ENCODE results near the gene OR4D6. TPM values are rescaled to one million over a fixed set of nuclear protein-coding genes. Genes with fewer than 3 reads are reported as not detected.

Gene OR4D6
- polyA plus RNA-seq, 1 of the 3 experiments (the other 2 are of a cell fraction): not detected

DNA sequence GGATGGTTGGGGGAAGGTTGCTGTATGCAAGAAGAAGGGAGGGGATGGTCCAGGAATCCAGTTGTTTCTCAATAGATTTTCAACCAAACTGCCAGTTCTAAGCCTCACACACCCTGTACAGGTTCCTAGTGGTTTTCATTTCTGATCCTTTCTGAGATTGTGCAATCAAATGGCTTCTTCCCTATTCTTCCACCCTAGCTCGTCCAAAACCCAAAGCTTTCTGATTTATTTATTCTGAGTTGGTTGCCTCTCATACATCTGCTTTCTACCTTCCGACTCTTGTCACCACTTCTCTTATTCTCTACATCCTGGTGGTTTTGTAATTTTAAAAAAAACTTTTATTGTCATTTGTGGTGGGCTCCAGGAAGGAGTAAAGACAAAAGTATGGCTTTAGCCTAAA, 43.1 kb upstream of the OR4D6 start:
- ChIA-PET CTCF (no interaction called here), POLR2A (no interaction called here)
- H3K9me3 ChIP-seq: no peaks in the 10 kb centered on the region
- WGBS (ENCODE audit: low lambda C conversion rate): 4% methylated on average over 2 of the region's 2 CpGs
- TF ChIP-seq, protein P1, sequence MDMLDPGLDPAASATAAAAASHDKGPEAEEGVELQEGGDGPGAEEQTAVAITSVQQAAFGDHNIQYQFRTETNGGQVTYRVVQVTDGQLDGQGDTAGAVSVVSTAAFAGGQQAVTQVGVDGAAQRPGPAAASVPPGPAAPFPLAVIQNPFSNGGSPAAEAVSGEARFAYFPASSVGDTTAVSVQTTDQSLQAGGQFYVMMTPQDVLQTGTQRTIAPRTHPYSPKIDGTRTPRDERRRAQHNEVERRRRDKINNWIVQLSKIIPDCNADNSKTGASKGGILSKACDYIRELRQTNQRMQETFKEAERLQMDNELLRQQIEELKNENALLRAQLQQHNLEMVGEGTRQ (IDR thresholded peaks at IDR 0.05; ENCODE audit: borderline replicate concordance, low read depth, low read length): no peak
- TF ChIP-seq FOXM1 (IDR thresholded peaks at IDR 0.05; ENCODE audit: low read depth) (no peak), FOSL2 (IDR thresholded peaks at IDR 0.05; ENCODE audit: borderline replicate concordance, low read depth) (no peak), EZH2phosphoT487 (IDR thresholded peaks at IDR 0.05; ENCODE audit: borderline replicate concordance, low read depth) (no peak), RFX5 (IDR thresholded peaks at IDR 0.05; ENCODE audit: low read length) (no peak), EP300 (IDR thresholded peaks at IDR 0.05; ENCODE audit: borderline replicate concordance in 1 of 2, low read depth in 1 of 2, low read length in 1 of 2) (no peak), ELF1 (IDR thresholded peaks at IDR 0.05) (no peak), RXRA (IDR thresholded peaks at IDR 0.05; ENCODE audit: borderline replicate concordance, low read depth) (no peak)
- TF ChIP-seq, protein P2, sequence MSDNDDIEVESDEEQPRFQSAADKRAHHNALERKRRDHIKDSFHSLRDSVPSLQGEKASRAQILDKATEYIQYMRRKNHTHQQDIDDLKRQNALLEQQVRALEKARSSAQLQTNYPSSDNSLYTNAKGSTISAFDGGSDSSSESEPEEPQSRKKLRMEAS (IDR thresholded peaks at IDR 0.05; ENCODE audit: low read depth): no peak
- TF ChIP-seq, protein P3, sequence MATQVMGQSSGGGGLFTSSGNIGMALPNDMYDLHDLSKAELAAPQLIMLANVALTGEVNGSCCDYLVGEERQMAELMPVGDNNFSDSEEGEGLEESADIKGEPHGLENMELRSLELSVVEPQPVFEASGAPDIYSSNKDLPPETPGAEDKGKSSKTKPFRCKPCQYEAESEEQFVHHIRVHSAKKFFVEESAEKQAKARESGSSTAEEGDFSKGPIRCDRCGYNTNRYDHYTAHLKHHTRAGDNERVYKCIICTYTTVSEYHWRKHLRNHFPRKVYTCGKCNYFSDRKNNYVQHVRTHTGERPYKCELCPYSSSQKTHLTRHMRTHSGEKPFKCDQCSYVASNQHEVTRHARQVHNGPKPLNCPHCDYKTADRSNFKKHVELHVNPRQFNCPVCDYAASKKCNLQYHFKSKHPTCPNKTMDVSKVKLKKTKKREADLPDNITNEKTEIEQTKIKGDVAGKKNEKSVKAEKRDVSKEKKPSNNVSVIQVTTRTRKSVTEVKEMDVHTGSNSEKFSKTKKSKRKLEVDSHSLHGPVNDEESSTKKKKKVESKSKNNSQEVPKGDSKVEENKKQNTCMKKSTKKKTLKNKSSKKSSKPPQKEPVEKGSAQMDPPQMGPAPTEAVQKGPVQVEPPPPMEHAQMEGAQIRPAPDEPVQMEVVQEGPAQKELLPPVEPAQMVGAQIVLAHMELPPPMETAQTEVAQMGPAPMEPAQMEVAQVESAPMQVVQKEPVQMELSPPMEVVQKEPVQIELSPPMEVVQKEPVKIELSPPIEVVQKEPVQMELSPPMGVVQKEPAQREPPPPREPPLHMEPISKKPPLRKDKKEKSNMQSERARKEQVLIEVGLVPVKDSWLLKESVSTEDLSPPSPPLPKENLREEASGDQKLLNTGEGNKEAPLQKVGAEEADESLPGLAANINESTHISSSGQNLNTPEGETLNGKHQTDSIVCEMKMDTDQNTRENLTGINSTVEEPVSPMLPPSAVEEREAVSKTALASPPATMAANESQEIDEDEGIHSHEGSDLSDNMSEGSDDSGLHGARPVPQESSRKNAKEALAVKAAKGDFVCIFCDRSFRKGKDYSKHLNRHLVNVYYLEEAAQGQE (IDR thresholded peaks at IDR 0.05; ENCODE audit: low read depth, low read length): no peak
- DNase-seq: no peak
- H3K4me1 ChIP-seq (ENCODE audit: control insufficient read depth in 1 of 2, insufficient read depth in 2 of 2, low read depth in 1 of 2, low read length in 1 of 2): no peaks in the 10 kb centered on the region
- H3K36me3 ChIP-seq (replicated peaks in 1 of 2; ENCODE audit: control insufficient read depth in 1 of 2, insufficient read depth in 2 of 2, low read length in 1 of 2): no peaks in the 10 kb centered on the region
- H3K27me3 ChIP-seq (ENCODE audit: insufficient read depth): no peaks in the 10 kb centered on the region
- H3K79me2 ChIP-seq (ENCODE audit: insufficient read depth): no peaks in the 10 kb centered on the region
- H3K9ac ChIP-seq: no peak overlapping the region
- no peaks in the 10 kb centered on the region for H3K9me2 ChIP-seq
- no peaks in the 10 kb centered on the region for H3F3A ChIP-seq (replicated peaks; ENCODE audit: insufficient read depth)
- H3K27ac ChIP-seq (ENCODE audit: low read depth in 2 of 2, low read length in 1 of 2): no peak overlapping the region
- H4K20me1 ChIP-seq (ENCODE audit: insufficient read depth): no peaks in the 10 kb centered on the region
- no peak overlapping the region for H3K4me3 ChIP-seq (ENCODE audit: low read depth in 2 of 2, low read length in 1 of 2)
- H2AFZ ChIP-seq (ENCODE audit: low read depth): no peak overlapping the region
- H3K4me2 ChIP-seq: no peak overlapping the region

DNA sequence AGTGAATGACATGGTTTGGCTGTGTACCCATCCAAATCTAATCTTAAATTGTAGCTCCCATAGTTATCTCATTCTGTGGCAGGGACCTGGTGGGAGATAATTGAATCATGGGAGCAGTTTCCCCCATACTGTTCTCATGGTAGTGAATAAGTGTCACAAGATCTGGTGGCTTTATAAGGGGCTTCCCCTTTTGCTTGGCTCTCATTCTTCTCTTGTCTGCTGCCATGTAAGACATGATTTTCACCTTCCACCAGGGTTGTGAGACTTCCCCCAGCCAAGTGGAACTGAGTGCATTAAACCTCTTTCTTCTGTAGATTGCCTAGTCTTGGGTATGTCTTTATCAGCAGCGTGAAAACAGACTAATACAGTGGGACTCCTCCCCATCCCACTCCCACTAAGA, 41.6 kb upstream of the OR4D6 start:
- H3F3A ChIP-seq (replicated peaks; ENCODE audit: insufficient read depth): no peaks in the 10 kb centered on the region
- POLR2A ChIA-PET: no interaction called here
- no peaks in the 10 kb centered on the region for H3K9me3 ChIP-seq
- CTCF ChIA-PET: no interaction called here
- no peaks in the 10 kb centered on the region for H3K27me3 ChIP-seq (ENCODE audit: insufficient read depth)
- no peak for DNase-seq
- H4K20me1 ChIP-seq (ENCODE audit: insufficient read depth): no peaks in the 10 kb centered on the region
- H3K27ac ChIP-seq (ENCODE audit: low read depth in 2 of 2, low read length in 1 of 2): no peak overlapping the region
- no peak overlapping the region for H3K9ac ChIP-seq
- no peaks in the 10 kb centered on the region for H3K79me2 ChIP-seq (ENCODE audit: insufficient read depth)
- H3K4me3 ChIP-seq (ENCODE audit: low read depth in 2 of 2, low read length in 1 of 2): no peak overlapping the region
- H3K36me3 ChIP-seq (replicated peaks in 1 of 2; ENCODE audit: control insufficient read depth in 1 of 2, insufficient read depth in 2 of 2, low read length in 1 of 2): no peaks in the 10 kb centered on the region
- no peaks in the 10 kb centered on the region for H3K4me1 ChIP-seq (ENCODE audit: control insufficient read depth in 1 of 2, insufficient read depth in 2 of 2, low read depth in 1 of 2, low read length in 1 of 2)
- WGBS (ENCODE audit: low lambda C conversion rate): 0% methylated on average over 1 of the region's 1 CpG
- H2AFZ ChIP-seq (ENCODE audit: low read depth): no peak overlapping the region
- no peaks in the 10 kb centered on the region for H3K9me2 ChIP-seq
- H3K4me2 ChIP-seq: no peak overlapping the region
- TF ChIP-seq CHD2 (IDR thresholded peaks at IDR 0.05; ENCODE audit: low read length, partially characterized antibody): no peak
- TF ChIP-seq RAD21 (IDR thresholded peaks at IDR 0.05; ENCODE audit: low read length): no peak
- no peak for TF ChIP-seq RCOR1 (IDR thresholded peaks at IDR 0.05; ENCODE audit: low read length)
- TF ChIP-seq, protein P4, sequence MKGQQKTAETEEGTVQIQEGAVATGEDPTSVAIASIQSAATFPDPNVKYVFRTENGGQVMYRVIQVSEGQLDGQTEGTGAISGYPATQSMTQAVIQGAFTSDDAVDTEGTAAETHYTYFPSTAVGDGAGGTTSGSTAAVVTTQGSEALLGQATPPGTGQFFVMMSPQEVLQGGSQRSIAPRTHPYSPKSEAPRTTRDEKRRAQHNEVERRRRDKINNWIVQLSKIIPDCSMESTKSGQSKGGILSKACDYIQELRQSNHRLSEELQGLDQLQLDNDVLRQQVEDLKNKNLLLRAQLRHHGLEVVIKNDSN (IDR thresholded peaks at IDR 0.05; ENCODE audit: borderline replicate concordance, low read depth): no peak
- TF ChIP-seq NRF1 (IDR thresholded peaks at IDR 0.05; ENCODE audit: low read depth, low read length): no peak
- TF ChIP-seq MXI1 (IDR thresholded peaks at IDR 0.05; ENCODE audit: low read depth, low read length): no peak
- TF ChIP-seq FOSL2 (IDR thresholded peaks at IDR 0.05; ENCODE audit: borderline replicate concordance, low read depth): no peak
- TF ChIP-seq, protein P3 (IDR thresholded peaks at IDR 0.05; ENCODE audit: low read depth, low read length): no peak
- TF ChIP-seq FOXJ3 (CRISPR knock-in tag; IDR thresholded peaks at IDR 0.05): no peak
- no peak for TF ChIP-seq SIN3A (IDR thresholded peaks at IDR 0.05; ENCODE audit: borderline replicate concordance, low read depth, low read length)
- no peak for TF ChIP-seq TAF1 (IDR thresholded peaks at IDR 0.05; ENCODE audit: borderline replicate concordance, low read depth, low read length)
